B cell (primary cell): ENCODE data around the gene MOGAT3. TPM values are rescaled to one million over a fixed set of nuclear protein-coding genes. Genes with fewer than 3 reads are reported as not detected.
A peak's percentile ranks its signal among the peaks of the same experiment; 100 is the strongest.

ENCODE experiments used
- ATAC-seq: fragments of 200-7000 bp; cut with Tn5 transposase; one replicate; pipeline ENCODE4 v1.10.0; 2021; ENCODE audit warnings: low read depth, mild to moderate bottlenecking, moderate number of reproducible peaks, moderate library complexity
- CTCF ChIA-PET: fragments of 350-600 bp; sonication (Branson Sonifier 250); formaldehyde crosslinking; loops from one replicate; lab custom pipeline; 2021; ENCODE audit warnings: antibody characterized with exemption, inconsistent platforms; lab: Charles Lee
- POLR2A ChIA-PET: fragments of 350-600 bp; sonication (Branson Sonifier 250); formaldehyde crosslinking; loops from one replicate; lab custom pipeline; 2021; ENCODE audit warnings: antibody characterized with exemption; lab: Charles Lee
- DNase-seq: peaks from one replicate; pipeline ENCODE4 v3.0.0; 2013
- H2AFZ ChIP-seq: 2 replicates; pipeline ENCODE4 v1.6.1; 2012; ENCODE audit warnings: mild to moderate bottlenecking, low read depth, low read length; ENCODE audit not compliant: insufficient read depth, poor library complexity, severe bottlenecking
- H3K27ac ChIP-seq, 2 donors: 1 replicate in 1 of 2; 2 replicates in 1 of 2; pipeline ENCODE4 v1.5.1; 2012 to 2013; ENCODE audit warnings: low read length in 2 of 2, mild to moderate bottlenecking in 2 of 2, moderate library complexity in 1 of 2
- H3K27me3 ChIP-seq, 4 experiments: fragments of 200-600 bp in 1 of 4; sonication (generic) in 1 of 4; replicated peaks in 1 of 4; 1 replicate in 2 of 4; 2 replicates in 2 of 4; pipeline versions ENCODE4 v1.6.1 to v1.7.0; 2013 to 2016; ENCODE audit warnings: low read length in 3 of 4, mild to moderate bottlenecking in 2 of 4, mixed read lengths in 1 of 4, moderate library complexity in 1 of 4; ENCODE audit not compliant: insufficient read depth in 4 of 4, control insufficient read depth in 3 of 4; ENCODE audit errors: control extremely low read depth in 1 of 4
- H3K36me3 ChIP-seq, 2 experiments: replicated peaks in 1 of 2; 1 replicate in 1 of 2; 2 replicates in 1 of 2; pipeline versions ENCODE4 v1.6.1 to v1.7.1; 2013; ENCODE audit warnings: low read length in 1 of 2; ENCODE audit not compliant: insufficient read depth in 2 of 2, control insufficient read depth in 1 of 2; ENCODE audit errors: control extremely low read depth in 1 of 2, extremely low read depth in 1 of 2
- H3K4me1 ChIP-seq, 2 donors: fragments of 200-600 bp in 1 of 2; sonication (generic) in 1 of 2; 1 replicate in 1 of 2; 2 replicates in 1 of 2; pipeline versions ENCODE4 v1.5.1 to v1.6.1; 2013 to 2017; ENCODE audit warnings: low read length in 2 of 2; ENCODE audit not compliant: control insufficient read depth in 2 of 2, insufficient read depth in 2 of 2
- H3K4me2 ChIP-seq: replicated peaks from 2 replicates; pipeline ENCODE3; 2012; ENCODE audit warnings: mild to moderate bottlenecking, low read depth, low read length; ENCODE audit not compliant: poor library complexity, severe bottlenecking
- H3K4me3 ChIP-seq, 5 experiments: fragments of 200-600 bp in 1 of 5; sonication (generic) in 1 of 5; 1 replicate in 3 of 5; 2 replicates in 2 of 5; pipeline versions ENCODE4 v1.5.1 to v1.7.0; 2011 to 2016; ENCODE audit warnings: low read length in 4 of 5, mild to moderate bottlenecking in 4 of 5, low read depth in 2 of 5, control low read depth in 1 of 5, moderate library complexity in 1 of 5; ENCODE audit not compliant: insufficient read depth in 1 of 5; ENCODE audit errors: control extremely low read depth in 1 of 5, extremely low read depth in 1 of 5
- H3K79me2 ChIP-seq: fragments of 200-600 bp; sonication (generic); one replicate; pipeline ENCODE4 v1.6.0; 2016; ENCODE audit warnings: low read length; ENCODE audit not compliant: control insufficient read depth, insufficient read depth
- H3K9ac ChIP-seq: fragments of 200-600 bp; sonication (generic); 2 replicates; pipeline ENCODE4 v1.6.1; 2017; ENCODE audit warnings: mild to moderate bottlenecking, low read length, moderate library complexity
- H3K9me3 ChIP-seq, 3 donors: one replicate each; pipeline versions ENCODE4 v1.6.1 to v1.7.1; 2013; ENCODE audit warnings: low read length in 2 of 3; ENCODE audit not compliant: control insufficient read depth in 2 of 3, insufficient read depth in 1 of 3; ENCODE audit errors: control extremely low read depth in 1 of 3
- H4K20me1 ChIP-seq: 2 replicates; pipeline ENCODE4 v1.6.0; 2012; ENCODE audit warnings: mild to moderate bottlenecking, low read length; ENCODE audit not compliant: insufficient read depth, control insufficient read depth, poor library complexity, severe bottlenecking
- H3K27ac Mint-ChIP-seq: one replicate; pipeline ENCODE4 v1.8.0; 2021; ENCODE audit warnings: mixed read lengths
- H3K27me3 Mint-ChIP-seq: one replicate; pipeline ENCODE4 v1.8.0; 2021; ENCODE audit warnings: mixed read lengths
- H3K4me1 Mint-ChIP-seq: one replicate; pipeline ENCODE4 v1.8.0; 2021; ENCODE audit warnings: mixed read lengths
- H3K4me3 Mint-ChIP-seq: one replicate; pipeline ENCODE4 v1.8.0; 2021; ENCODE audit warnings: mixed read lengths
- H3K9me3 Mint-ChIP-seq: one replicate; pipeline ENCODE4 v1.8.0; 2022; ENCODE audit warnings: mixed read lengths; ENCODE audit not compliant: insufficient read depth
- CTCF ChIP-seq: fragments of 200-600 bp; IDR thresholded peaks from one replicate; pipeline ENCODE4 v1.8.0; 2022; ENCODE audit warnings: antibody characterized with exemption, mild to moderate bottlenecking
- EZH2 ChIP-seq: IDR thresholded peaks from 2 replicates; pipeline ENCODE4 v1.6.1; 2012; ENCODE audit warnings: borderline replicate concordance, low read depth, mild to moderate bottlenecking, moderate library complexity, low read length; ENCODE audit not compliant: insufficient read depth, poor library complexity, severe bottlenecking
- WGBS: methylation state at CpG from one replicate; pipeline ENCODE4 v1.1.5; 2013; ENCODE audit warnings: missing lambda C conversion rate; ENCODE audit not compliant: insufficient coverage; 5-methylcytosine and 5-hydroxymethylcytosine counted together
- intact Hi-C: fragments of 100-400 bp; cut with micrococcal nuclease; formaldehyde crosslinking; loops from one replicate; pipeline ENCODE4 v1.10.0; 2022
- polyA plus RNA-seq: library from polyadenylated mRNA; depleted of rRNA; stranded (reverse); fragments of >200 nt; gene quantifications from 2 replicates; pipeline ENCODE4 v1.2.3, GENCODE V29; 2012
- total RNA-seq, 2 donors: library from RNA; stranded (reverse); fragments of 120-200 nt in 1 of 2; gene quantifications; 1 replicate in 1 of 2; 2 replicates in 1 of 2; pipeline versions ENCODE4 v1.2.3 to v1.2.4, GENCODE V29; 2013 to 2022

Gene MOGAT3
- total and polyA plus RNA-seq, 2 donors (not counting 1 experiment from before 2014, with no cell fraction given), result not detected

- H3K36me3 ChIP-seq, result no peaks in the 10 kb centered on the region
- no peak overlapping the region for H2AFZ ChIP-seq
- peaks cover 24% of the 10 kb centered on the region for H4K20me1 ChIP-seq
- H3K4me1 ChIP-seq, result peaks cover 76 to 88% of the 10 kb centered on the region in 2 donors
- ChIA-PET POLR2A (no interaction called here), CTCF (interaction anchor here (1.0 to 2.7 kb wide), 5 partner anchors 13 to 274 kb away, joined by 3 to 23 read pairs (median 5); no protein-coding TSS in a partner anchor)
- H3K9me3 Mint-ChIP-seq, result no peaks in the 10 kb centered on the region
- intact Hi-C loops, result no loop called here
- DNase-seq, result no peak
- H3K27ac Mint-ChIP-seq, result peak overlapping the region; percentile 60
- peaks cover 62% of the 10 kb centered on the region for H3K4me1 Mint-ChIP-seq
- peaks cover 76% of the 10 kb centered on the region for H3K27me3 Mint-ChIP-seq
- WGBS, result 2% methylated on average over 13 of the region's 18 CpGs
- H3K4me2 ChIP-seq, result peak overlapping the region; percentile 45
- no peak overlapping the region for H3K27ac ChIP-seq
- H3K27me3 ChIP-seq, result peaks cover 0 to 99% (median 79%) of the 10 kb centered on the region in 4 experiments
- no peak overlapping the region for H3K4me3 ChIP-seq
- peaks cover 0 to 66% (median 4%) of the 10 kb centered on the region in 3 donors for H3K9me3 ChIP-seq
- no peak overlapping the region for H3K9ac ChIP-seq
- no peaks in the 10 kb centered on the region for H3K79me2 ChIP-seq
- no peak for TF ChIP-seq EZH2
- no peak for TF ChIP-seq CTCF
- peak overlapping the region; percentile 49 for H3K4me3 Mint-ChIP-seq
- ATAC-seq, result no peak
These were observed 31.6 kb downstream of the MOGAT3 start for GRCh38 chr7:101169110-101169837.

DNA sequence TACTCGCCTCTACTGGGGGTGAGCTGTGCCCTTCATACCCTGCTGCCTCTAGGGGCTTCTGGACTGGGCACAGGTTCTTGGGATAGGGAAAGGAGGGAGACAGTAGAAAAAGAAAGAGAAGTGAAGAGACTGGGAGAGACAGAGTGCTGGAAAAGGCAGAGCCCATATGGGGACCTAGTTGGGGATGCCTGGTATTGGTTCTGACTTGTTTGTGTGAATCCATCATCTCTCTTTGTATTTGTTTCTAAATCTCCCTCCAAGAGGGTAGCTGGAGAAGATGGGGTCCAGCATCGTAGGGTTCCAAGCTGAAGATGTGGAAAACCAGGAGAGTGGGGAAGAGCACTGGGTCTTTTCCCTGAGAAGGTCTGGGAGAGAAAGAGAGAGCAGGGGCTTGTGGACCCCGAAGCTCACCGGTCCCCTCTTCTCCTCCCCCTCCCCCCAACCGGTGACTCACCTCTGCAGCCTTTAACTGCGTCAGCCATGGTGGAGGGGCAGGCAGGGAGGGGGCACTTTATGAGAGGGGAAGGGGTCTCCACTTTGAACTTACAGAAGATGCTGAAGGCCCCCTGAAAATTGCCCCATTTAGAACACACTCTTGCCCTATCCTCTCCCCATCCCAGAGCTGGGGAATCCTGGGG, 32.3 kb downstream of the MOGAT3 start:
- no peak overlapping the region for H2AFZ ChIP-seq
- intact Hi-C loops, result no loop called here
- H3K27ac Mint-ChIP-seq, result no peak overlapping the region
- ChIA-PET CTCF (interaction anchor here (1.0 to 1.6 kb wide), 5 partner anchors 12 to 274 kb away, joined by 3 to 7 read pairs (median 3); no protein-coding TSS in a partner anchor), POLR2A (no interaction called here)
- no peak overlapping the region for H3K4me2 ChIP-seq
- ATAC-seq (no peak), DNase-seq (no peak)
- H3K36me3 ChIP-seq, result no peaks in the 10 kb centered on the region
- H3K4me1 Mint-ChIP-seq, result peaks cover 57% of the 10 kb centered on the region
- peaks cover 71% of the 10 kb centered on the region for H3K27me3 Mint-ChIP-seq
- peaks cover 0 to 98% (median 76%) of the 10 kb centered on the region in 4 experiments for H3K27me3 ChIP-seq
- H3K4me1 ChIP-seq, result peaks cover 74 to 88% of the 10 kb centered on the region in 2 donors
- no peak overlapping the region for H3K4me3 ChIP-seq
- peaks cover 0 to 63% (median 3%) of the 10 kb centered on the region in 3 donors for H3K9me3 ChIP-seq
- no CpG with 5 or more reads among the region's 6 CpGs for WGBS
- no peak for TF ChIP-seq EZH2
- no peak for TF ChIP-seq CTCF
- no peaks in the 10 kb centered on the region for H3K9me3 Mint-ChIP-seq
- H3K27ac ChIP-seq, result no peak overlapping the region
- peak overlapping the region; percentile 47 for H3K4me3 Mint-ChIP-seq
- H3K79me2 ChIP-seq, result no peaks in the 10 kb centered on the region
- H4K20me1 ChIP-seq, result peaks cover 26% of the 10 kb centered on the region
- H3K9ac ChIP-seq, result no peak overlapping the region
